ENCODE results near the gene KCNH5. TPM values are rescaled to one million over a fixed set of nuclear protein-coding genes. Genes with fewer than 3 reads are reported as not detected.

Gene KCNH5
- total RNA-seq, 1 donor from 2014 or later: 0.29 TPM

- no peak for TF ChIP-seq CTCF (IDR thresholded peaks at IDR 0.05)
Observed at GRCh38 chr14:62745496-62745895, 299.8 kb downstream of the KCNH5 start.

GRCh38 chr14:62743560-62743959, 301.7 kb downstream of the KCNH5 start:
- H3K9me3 ChIP-seq: no peaks in the 10 kb centered on the region
- ATAC-seq (no peak), DNase-seq (no peak)
- H3K36me3 ChIP-seq: no peaks in the 10 kb centered on the region
- H3K4me1 ChIP-seq: no peaks in the 10 kb centered on the region
- no peak overlapping the region for H3K4me3 ChIP-seq
- H3K27me3 ChIP-seq: no peaks in the 10 kb centered on the region
- TF ChIP-seq CTCF (IDR thresholded peaks at IDR 0.05): no peak
- intact Hi-C loops (cut with DNase I): no loop called here
- H3K27ac ChIP-seq: no peak overlapping the region

More at GRCh38 chr14:62745496-62745895, 299.8 kb downstream of the KCNH5 start:
- Histone ChIP-seq H3K36me3 (no peaks in the 10 kb centered on the region), H3K27ac (no peak overlapping the region), H3K4me3 (no peak overlapping the region), H3K27me3 (no peaks in the 10 kb centered on the region), H3K4me1 (no peaks in the 10 kb centered on the region), H3K9me3 (no peaks in the 10 kb centered on the region)
- no peak for DNase-seq
- ATAC-seq: no peak
- intact Hi-C loops (cut with DNase I): no loop called here

GRCh38 chr14:62743118-62743517, 302.1 kb downstream of the KCNH5 start:
- Histone ChIP-seq H3K36me3 (no peaks in the 10 kb centered on the region), H3K9me3 (no peaks in the 10 kb centered on the region), H3K27me3 (no peaks in the 10 kb centered on the region), H3K4me3 (no peak overlapping the region), H3K27ac (no peak overlapping the region), H3K4me1 (no peaks in the 10 kb centered on the region)
- no peak for TF ChIP-seq CTCF (IDR thresholded peaks at IDR 0.05)
- DNase-seq (no peak), ATAC-seq (no peak)
- intact Hi-C loops (cut with DNase I): no loop called here

GRCh38 chr14:62739647-62740046, 305.6 kb downstream of the KCNH5 start:
- TF ChIP-seq CTCF (IDR thresholded peaks at IDR 0.05): no peak
- Histone ChIP-seq H3K4me3 (no peak overlapping the region), H3K4me1 (no peaks in the 10 kb centered on the region), H3K9me3 (no peaks in the 10 kb centered on the region), H3K27me3 (no peaks in the 10 kb centered on the region), H3K36me3 (no peaks in the 10 kb centered on the region), H3K27ac (no peak overlapping the region)
- ATAC-seq (no peak), DNase-seq (no peak)
- intact Hi-C loops (cut with DNase I): no loop called here

- Histone ChIP-seq H3K4me1 (no peaks in the 10 kb centered on the region), H3K27me3 (no peaks in the 10 kb centered on the region), H3K9me3 (no peaks in the 10 kb centered on the region), H3K27ac (no peak overlapping the region), H3K4me3 (no peak overlapping the region), H3K36me3 (no peaks in the 10 kb centered on the region)
- DNase-seq (no peak), ATAC-seq (no peak)
- intact Hi-C loops (cut with DNase I): no loop called here
- no peak for TF ChIP-seq CTCF (IDR thresholded peaks at IDR 0.05)
Observed at GRCh38 chr14:62736048-62737043, 308.9 kb downstream of the KCNH5 start.

Measured in upper lobe of right lung (tissue), 1 donor.